Measurements from ENCODE around the gene GLDC. TPM values are rescaled to one million over a fixed set of nuclear protein-coding genes. Genes with fewer than 3 reads are reported as not detected.
"Not testable (repeated sequence)": the region's sequence is repeated elsewhere in the genome, so short reads cannot be mapped to it uniquely, and the experiment has no call there.

Gene GLDC
- polyA plus RNA-seq, 3 donors, result 21.4 to 24.1 (median 22.2) TPM

DNA sequence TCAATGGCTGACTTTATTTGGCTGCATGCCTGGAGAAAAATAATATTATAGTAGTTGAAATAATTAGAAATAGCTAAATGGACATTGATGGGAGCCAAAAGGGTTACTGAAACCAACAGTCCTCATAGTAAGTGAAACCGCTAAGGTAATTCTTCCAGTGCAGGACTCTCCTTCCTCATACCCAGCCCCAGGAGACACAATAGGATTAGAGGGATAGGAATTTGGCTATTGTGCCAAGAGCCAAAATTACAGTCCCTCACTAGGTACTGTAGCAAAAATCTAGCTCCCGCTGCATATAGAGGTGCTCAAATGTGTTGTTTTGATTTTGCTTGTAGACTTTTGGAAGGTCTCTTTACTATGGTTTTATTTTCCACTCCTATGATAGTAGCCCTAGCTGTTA is 20.2 kb downstream of the GLDC start:
- DNase-seq (ENCODE audit: low read depth in 3 of 3, low spot score in 2 of 3), result no peak

DNA sequence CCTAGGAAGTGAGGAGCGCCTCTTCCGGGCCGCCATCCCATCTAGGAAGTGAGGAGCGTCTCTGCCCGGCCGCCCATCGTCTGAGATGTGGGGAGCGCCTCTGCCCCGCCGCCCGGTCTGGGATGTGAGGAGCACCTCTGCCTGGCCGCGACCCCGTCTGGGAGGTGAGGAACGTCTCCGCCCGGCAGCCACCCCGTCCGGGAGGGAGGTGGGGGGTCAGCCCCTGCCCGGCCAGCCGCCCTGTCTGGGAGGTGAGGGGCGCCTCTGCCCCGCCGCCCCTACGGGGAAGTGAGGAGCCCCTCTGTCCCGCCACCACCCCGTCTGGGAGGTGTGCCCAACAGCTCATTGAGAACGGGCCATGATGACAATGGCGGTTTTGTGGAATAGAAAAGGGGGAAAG is 22.7 kb downstream of the GLDC start:
- not testable (repeated sequence) for DNase-seq (ENCODE audit: low read depth in 3 of 3, low spot score in 2 of 3)

GRCh38 chr9:6620796-6621195 is 24.7 kb downstream of the GLDC start:
- DNase-seq (ENCODE audit: low read depth in 3 of 3, low spot score in 2 of 3), result no peak

DNA sequence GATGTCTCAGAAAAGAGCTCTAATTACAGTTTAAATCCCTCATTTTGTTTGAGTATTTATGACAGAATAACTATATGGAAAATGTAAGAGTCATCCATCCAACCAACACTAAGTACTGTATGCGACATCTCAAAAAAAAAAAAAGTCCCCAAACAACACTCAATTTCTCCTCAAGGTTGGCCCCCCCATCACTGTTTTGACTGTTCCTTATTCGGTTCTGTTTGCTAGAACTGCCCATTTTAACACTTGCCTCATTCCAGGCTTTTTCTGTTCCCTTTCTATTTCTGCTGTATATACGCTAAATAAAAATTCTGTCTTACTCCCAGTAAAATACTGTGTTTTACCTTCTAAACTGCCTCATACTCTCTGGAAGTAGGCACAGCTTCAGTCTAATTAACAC is 25.2 kb downstream of the GLDC start:
- DNase-seq (ENCODE audit: low read depth in 3 of 3, low spot score in 2 of 3), result no peak

- no peak for DNase-seq (ENCODE audit: low read depth in 3 of 3, low spot score in 2 of 3)
Measured at GRCh38 chr9:6619909-6620308, 25.6 kb downstream of the GLDC start.

- no peak for DNase-seq (ENCODE audit: low read depth in 3 of 3, low spot score in 2 of 3)
Measured at GRCh38 chr9:6616951-6617602, 28.5 kb downstream of the GLDC start.

- no peak for DNase-seq (ENCODE audit: low read depth in 3 of 3, low spot score in 2 of 3)
Measured at GRCh38 chr9:6614489-6614888, 31.0 kb downstream of the GLDC start.

- DNase-seq (ENCODE audit: low read depth in 3 of 3, low spot score in 2 of 3), result no peak
Measured at GRCh38 chr9:6611865-6612264, 33.7 kb downstream of the GLDC start.

DNA sequence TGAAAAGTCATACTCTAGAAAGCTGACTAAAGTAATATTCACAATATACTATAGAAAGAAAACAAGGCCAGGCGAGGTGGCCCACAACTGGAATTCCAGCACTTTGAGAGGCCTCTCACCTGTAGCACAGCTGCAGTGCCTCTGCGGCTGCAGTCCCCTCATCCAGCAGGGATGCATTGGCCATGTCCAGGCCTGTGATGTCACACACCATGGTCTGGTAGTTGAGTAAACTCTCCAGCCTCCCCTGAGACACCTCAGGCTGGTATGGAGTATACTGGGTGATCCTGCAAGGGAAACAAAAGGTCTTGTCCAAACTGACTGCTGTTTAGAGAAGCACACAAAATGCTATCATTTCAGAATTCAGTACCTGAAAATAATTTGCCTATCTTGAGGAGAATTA is 35.5 kb downstream of the GLDC start:
- DNase-seq (ENCODE audit: low read depth in 3 of 3, low spot score in 2 of 3), result no peak

DNA sequence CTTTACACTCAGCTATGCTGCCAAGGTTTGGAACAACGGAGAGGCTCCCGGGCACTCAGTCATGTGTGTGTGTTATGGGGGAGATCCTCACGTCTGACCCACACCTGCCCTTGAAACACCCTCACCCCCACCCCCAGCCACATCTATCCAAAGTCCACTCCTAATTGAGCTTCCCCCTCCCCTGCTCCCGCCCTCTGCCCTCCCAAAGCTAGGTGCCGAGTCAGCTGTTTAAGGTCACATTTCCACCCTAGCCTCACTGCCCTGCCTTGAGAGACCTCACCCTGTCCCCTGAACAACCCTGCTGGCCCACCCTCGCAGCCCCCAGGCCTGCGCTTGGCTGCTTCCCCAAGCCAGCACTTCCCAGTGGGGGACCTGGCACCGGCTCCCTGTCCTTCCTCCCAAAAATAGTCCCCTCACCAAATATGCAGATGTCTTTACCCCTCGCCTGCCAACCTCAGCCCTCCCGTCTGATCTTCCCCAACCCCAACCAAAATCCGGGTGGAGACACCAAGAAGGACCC is 36.0 kb downstream of the GLDC start:
- no peak for DNase-seq (ENCODE audit: low read depth in 3 of 3, low spot score in 2 of 3)

DNA sequence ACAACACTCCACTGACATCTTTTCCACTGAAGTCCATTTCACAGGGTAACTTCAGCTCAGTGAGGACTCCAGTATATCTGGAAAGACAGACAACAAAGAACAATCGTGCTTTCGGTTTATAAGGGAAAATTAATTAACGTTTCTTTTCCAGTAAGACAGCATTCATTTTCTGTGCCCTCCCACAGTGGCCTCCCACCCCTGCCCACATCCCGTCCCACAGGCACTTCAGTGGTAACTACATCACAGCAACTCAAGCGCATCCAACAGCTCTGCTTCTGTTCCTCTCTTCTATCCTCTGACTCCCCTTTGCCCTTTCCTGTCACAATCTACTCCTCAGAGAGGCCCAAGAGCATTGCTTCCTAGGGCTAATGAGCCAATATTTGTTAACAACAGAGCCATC is 40.3 kb downstream of the GLDC start:
- no peak for DNase-seq (ENCODE audit: low read depth in 3 of 3, low spot score in 2 of 3)

DNA sequence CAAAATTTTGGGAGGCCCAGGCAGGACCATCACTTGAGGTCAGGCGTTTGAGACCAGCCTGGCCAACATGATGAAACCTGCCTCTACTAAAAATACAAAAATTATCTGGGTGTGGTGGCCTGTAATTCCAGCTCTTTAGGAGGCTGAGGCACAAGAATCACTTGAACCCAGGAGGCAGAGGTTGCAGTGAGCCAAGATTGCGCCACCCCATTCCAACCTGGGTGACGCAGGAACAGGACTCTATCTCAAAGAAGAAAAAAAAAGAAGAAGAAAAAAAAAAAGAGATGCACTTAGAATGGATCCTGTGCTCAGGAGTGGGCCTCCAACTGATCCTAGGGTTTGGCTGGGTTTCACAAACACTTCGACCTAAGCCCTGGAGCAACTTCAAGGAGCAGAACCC is 45.1 kb downstream of the GLDC start:
- no peak for DNase-seq (ENCODE audit: low read depth in 3 of 3, low spot score in 2 of 3)

GRCh38 chr9:6600006-6600405 is 45.5 kb downstream of the GLDC start:
- DNase-seq (ENCODE audit: low read depth in 3 of 3, low spot score in 2 of 3), result no peak

GRCh38 chr9:6598249-6598725 is 47.2 kb downstream of the GLDC start:
- DNase-seq (ENCODE audit: low read depth in 3 of 3, low spot score in 2 of 3), result no peak

- no peak for DNase-seq (ENCODE audit: low read depth in 3 of 3, low spot score in 2 of 3)
Measured at GRCh38 chr9:6592791-6593190, 52.7 kb downstream of the GLDC start.

- DNase-seq (ENCODE audit: low read depth in 3 of 3, low spot score in 2 of 3), result no peak
Measured at GRCh38 chr9:6592231-6592630, 53.3 kb downstream of the GLDC start.

DNA sequence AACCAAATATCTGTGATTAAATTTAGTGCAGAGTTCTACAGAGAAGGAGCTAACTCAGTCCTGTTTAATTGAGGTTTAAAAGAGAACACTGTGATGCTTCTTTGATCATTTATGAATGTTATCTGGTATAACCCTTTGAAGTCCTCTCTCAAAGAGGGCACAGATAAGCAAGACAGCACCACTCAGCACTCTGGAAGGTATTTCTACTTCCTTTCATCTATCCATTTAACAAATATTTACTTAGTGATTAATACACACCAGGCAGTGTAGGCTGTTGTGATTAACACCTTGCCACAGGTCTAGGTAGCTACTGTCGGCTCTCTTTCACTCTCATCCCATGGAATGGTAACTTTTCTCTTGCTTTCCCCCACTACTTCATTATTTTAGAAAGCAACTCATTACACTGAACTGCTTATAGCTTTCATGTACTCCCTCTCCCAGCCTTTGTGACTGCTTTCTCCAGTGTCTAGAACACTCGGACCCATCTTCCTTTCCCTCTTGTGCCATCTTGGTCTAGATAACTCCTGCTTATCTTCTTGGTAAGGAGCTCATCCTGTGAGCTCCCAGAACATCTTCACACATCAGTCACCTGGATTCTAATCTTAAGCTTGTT is 54.7 kb downstream of the GLDC start:
- DNase-seq (ENCODE audit: low read depth in 3 of 3, low spot score in 2 of 3), result no peak

DNA sequence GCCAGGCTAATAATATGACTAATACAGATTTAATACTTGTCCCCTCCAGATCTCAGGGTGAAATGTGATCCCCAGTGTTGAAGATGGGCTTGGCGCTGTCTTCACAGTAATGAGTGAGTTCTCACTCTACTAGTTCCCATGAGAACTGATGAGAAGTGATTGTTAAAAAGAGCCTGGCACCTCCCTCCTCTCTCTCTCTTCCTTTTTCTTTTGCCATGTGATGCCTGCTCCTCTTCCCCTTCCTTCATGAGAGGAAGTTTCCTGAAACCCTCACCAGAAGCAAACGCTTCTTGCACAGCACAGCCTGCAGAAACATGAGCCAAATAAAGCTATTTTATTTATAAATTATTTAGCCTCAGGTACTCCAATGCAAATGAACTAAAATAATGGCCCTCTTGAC is 55.2 kb downstream of the GLDC start:
- DNase-seq (ENCODE audit: low read depth in 3 of 3, low spot score in 2 of 3), result no peak

GRCh38 chr9:6584881-6585597 is 60.5 kb downstream of the GLDC start:
- DNase-seq (ENCODE audit: low read depth in 3 of 3, low spot score in 2 of 3), result peak in 1 of 3 donors; percentile 27

DNA sequence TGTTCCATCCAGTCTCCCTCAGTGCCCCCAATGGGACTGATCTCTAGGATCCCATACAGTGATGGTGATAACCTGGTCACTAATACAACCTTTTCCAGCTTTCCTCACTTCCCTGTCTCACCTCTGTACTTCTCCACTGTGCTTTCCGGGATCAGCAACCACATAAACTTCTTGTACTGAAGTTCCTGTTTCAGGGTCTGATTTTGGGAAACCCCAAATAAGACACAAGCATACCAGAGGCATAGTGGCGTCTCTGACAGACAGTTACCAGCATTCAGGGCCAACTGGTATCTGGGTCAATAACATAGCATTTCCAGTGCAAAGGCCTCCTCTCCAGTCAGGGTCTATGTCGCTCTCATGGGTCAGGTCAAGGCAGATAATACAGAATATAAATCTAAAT is 64.3 kb downstream of the GLDC start:
- DNase-seq (ENCODE audit: low read depth in 3 of 3, low spot score in 2 of 3), result no peak

DNA sequence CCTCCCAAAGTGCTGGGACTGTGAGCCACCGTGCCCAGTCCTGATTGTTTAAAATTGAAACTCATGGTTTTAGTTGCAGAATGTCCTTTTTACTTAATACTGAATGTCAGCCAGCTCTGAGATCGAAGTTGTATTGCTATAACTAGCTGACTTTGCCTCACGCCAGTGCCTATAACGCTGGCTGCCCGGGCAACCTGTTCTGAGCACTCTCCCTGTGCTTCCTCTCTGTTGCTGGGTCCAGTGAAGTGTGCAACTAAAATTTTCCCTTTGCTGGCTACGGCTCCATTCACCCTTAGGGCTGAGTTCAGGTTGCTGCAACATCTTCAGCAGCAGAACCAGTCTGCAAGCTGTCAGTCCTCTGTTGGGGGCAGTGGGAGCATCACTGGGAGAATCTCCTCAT is 65.9 kb downstream of the GLDC start:
- no peak for DNase-seq (ENCODE audit: low read depth in 3 of 3, low spot score in 2 of 3)

DNA sequence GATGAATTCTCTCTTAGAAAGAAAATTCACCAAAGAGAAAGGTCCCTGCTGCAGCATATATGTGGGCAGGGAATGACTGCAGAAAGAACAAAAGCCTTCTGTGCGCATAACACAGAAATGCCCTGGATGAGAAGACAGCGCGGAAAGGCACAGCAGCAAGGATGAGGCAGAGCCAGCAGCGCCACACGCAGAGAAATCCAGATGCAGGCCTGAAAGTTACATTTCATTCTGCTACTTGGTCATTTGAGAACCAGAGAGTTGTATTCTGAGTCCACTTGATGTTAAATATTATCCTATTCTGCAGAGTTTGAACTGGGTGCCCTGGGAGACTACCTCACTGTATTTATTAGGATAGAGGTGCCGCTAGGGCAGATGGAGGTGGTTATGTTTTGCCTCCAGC is 68.5 kb downstream of the GLDC start:
- no peak for DNase-seq (ENCODE audit: low read depth in 3 of 3, low spot score in 2 of 3)
